Measurements from ENCODE around the gene RNF168. TPM values are rescaled to one million over a fixed set of nuclear protein-coding genes. Genes with fewer than 3 reads are reported as not detected.

The RNF168 gene
- total and polyA plus RNA-seq, 2 of the 4 experiments (the other 2 are of a cell fraction), result 2.5 to 15.2 TPM

DNA sequence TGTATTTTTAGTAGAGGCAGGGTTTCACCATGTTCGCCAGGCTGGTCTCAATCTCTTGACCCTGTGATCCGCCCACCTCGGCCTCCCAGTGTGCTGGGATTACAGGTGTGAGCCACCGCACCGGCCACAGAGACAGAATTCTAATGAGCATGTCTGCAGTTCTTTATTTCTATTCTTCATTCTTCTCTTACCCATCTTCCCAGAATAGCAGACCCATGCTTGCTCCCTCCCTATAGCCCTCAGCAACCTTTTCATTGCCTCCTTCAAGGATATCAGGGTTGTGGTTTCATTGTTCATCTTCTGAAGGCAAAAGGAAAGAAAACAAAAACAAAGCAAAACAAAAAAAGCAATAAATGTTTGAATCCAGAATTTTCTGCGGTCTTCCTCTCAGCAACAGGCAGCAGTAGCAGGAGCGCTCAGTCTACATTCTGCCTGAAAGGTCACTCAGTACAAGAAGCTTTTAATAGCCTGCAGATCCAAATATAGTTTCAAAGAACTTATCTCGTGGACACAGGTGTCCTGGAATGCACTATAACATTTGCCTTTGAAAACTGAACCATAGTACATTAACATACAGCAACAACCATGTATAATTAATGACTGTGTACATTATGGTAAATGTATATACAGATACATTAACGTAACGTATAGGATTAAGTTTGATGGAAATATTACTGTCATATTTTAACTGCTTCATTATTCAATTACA, 11.5 kb upstream of the RNF168 start, which contains the start of gene SMCO1:
Gene SMCO1 (minus strand): TSS at position 434 of the 709 bp plus-strand sequence. CDS start 137 bp downstream, at position 297.
- Histone ChIP-seq H3K27me3 (ENCODE audit: control insufficient read depth, insufficient read depth, low read length) (no peaks in the 10 kb centered on the region), H4K20me1 (ENCODE audit: insufficient read depth, low read length) (no peaks in the 10 kb centered on the region), H3K4ac (ENCODE audit: low read depth, low read length) (no peak within 1 kb of the TSS), H2BK5ac (ENCODE audit: low read depth, low read length, poor library complexity, severe bottlenecking) (no peak within 1 kb of the TSS), H2AK9ac (replicated peaks; ENCODE audit: low read depth, low read length, poor library complexity) (no peak within 1 kb of the TSS), H4K8ac (ENCODE audit: low read depth in 2 of 2, low read length in 2 of 2) (no peak within 1 kb of the TSS), H3K18ac (ENCODE audit: low read depth, low read length) (no peak within 1 kb of the TSS), H3K9ac (ENCODE audit: low read depth, low read length) (no peak within 1 kb of the TSS), H3K27ac (ENCODE audit: insufficient read depth, low read length) (no peak within 1 kb of the TSS), H3K9me1 (ENCODE audit: insufficient read depth, low read length) (no peaks in the 10 kb centered on the region; the same call in 1 of the 2 replicates), H2BK15ac (ENCODE audit: low read depth, low read length) (no peak within 1 kb of the TSS), H3K23ac (ENCODE audit: low read depth, low read length) (no peak within 1 kb of the TSS), H2AK5ac (ENCODE audit: low read depth, low read length) (no peak within 1 kb of the TSS), H3K4me3 (ENCODE audit: insufficient read depth, low read depth, low read length) (no peak within 1 kb of the TSS), H3K4me2 (ENCODE audit: low read depth, low read length) (no peak within 1 kb of the TSS), H4K5ac (ENCODE audit: low read depth, low read length) (no peak within 1 kb of the TSS), H2BK20ac (ENCODE audit: low read depth, low read length) (no peak within 1 kb of the TSS), H4K91ac (ENCODE audit: insufficient read depth, low read depth, low read length) (no peak within 1 kb of the TSS), H2BK120ac (ENCODE audit: low read depth, low read length) (0 out of 2 replicates have a peak within 1 kb of the TSS, but pooled peaks have one; percentile 3), H3K14ac (replicated peaks; ENCODE audit: low read depth, low read length) (0 out of 2 replicates have a peak within 1 kb of the TSS, but pooled peaks have one; percentile 12), H2AFZ (replicated peaks; ENCODE audit: low read length, poor library complexity) (no peak within 1 kb of the TSS), H3K79me1 (ENCODE audit: low read depth in 1 of 2, low read length in 2 of 2) (no peaks in the 10 kb centered on the region), H3K36me3 (ENCODE audit: control insufficient read depth, insufficient read depth, low read length) (no peaks in the 10 kb centered on the region), H3K9me3 (ENCODE audit: control insufficient read depth, insufficient read depth, low read length) (peaks cover 20% of the 10 kb centered on the region), H3K4me1 (ENCODE audit: control insufficient read depth, insufficient read depth, low read length) (no peaks in the 10 kb centered on the region; the same call in 1 of the 2 replicates), H3K56ac (ENCODE audit: extremely low read depth, insufficient read depth, low read length) (no peak within 1 kb of the TSS)
- in situ Hi-C loops (cut with MboI; ENCODE audit: low sequenced_read_pairs) (loop anchor here (10.0 kb wide), 1 partner anchor 440 kb away; no protein-coding TSS in a partner anchor), intact Hi-C loops (cut with micrococcal nuclease) (loop anchor here (5.0 kb wide), 1 partner anchor 433 kb away; the partner anchor contains the start of gene TFRC), dilution Hi-C loops (cut with HindIII; ENCODE audit: low sequenced_read_pairs, unreplicated experiment) (no loop called here)
- POLR2A ChIA-PET (ENCODE audit: unreplicated experiment), result no interaction called here
- no peak for ATAC-seq (ENCODE audit: low read depth)
- no TSS peak for BruUV-seq (replicated peaks)
- CTCF ChIA-PET, result no interaction called here
- WGBS, 2 experiments (ENCODE audit: extremely low coverage in 2 of 2, insufficient read length in 1 of 2), result 93% methylated on average over 2 of the region's 10 CpGs; no CpG with 5 or more reads in 1 of the 2 experiments
- TF ChIP-seq POLR2A (IDR thresholded peaks at IDR 0.05; ENCODE audit: low read depth, low read length), result no peak
- DNase-seq, result no peak

Measured in IMR-90 (cell line).